Breast epithelium (tissue), 3 donors: Measurements from ENCODE around the gene FOXK1.

Source experiments
- CTCF ChIP-seq, 3 donors: fragments of 450-650 bp; IDR thresholded peaks; one replicate each; pipeline ENCODE4 v1.5.1; 2016 to 2017; ENCODE audit warnings: antibody characterized with exemption in 3 of 3, mild to moderate bottlenecking in 3 of 3, moderate library complexity in 3 of 3
- POLR2AphosphoS5 ChIP-seq, 3 donors: sonication (generic); formaldehyde crosslinking; IDR thresholded peaks; one replicate each; pipeline ENCODE4 v1.6.1; 2017; ENCODE audit warnings: antibody characterized with exemption in 3 of 3

GRCh38 chr7:4641091-4641666, 40.9 kb upstream of the FOXK1 start:
- TF ChIP-seq CTCF (IDR thresholded peaks at IDR 0.05) (peak in 2 of 3 donors; percentile 10 to 35), POLR2AphosphoS5 (IDR thresholded peaks at IDR 0.05) (no peak)
